IPS-18a (cell line): ENCODE results near the gene SLC27A1.
"Not testable (repeated sequence)": the region's sequence is repeated elsewhere in the genome, so short reads cannot be mapped to it uniquely, and the experiment has no call there.

Experiments
- H3K27ac ChIP-seq: one replicate; pipeline ENCODE4 v1.5.1; 2013; ENCODE audit warnings: low read length
- H3K27me3 ChIP-seq: one replicate; pipeline ENCODE4 v1.6.1; 2013; ENCODE audit warnings: mild to moderate bottlenecking, low read length; ENCODE audit not compliant: control insufficient read depth, insufficient read depth
- H3K36me3 ChIP-seq: one replicate; pipeline ENCODE4 v1.6.1; 2013; ENCODE audit warnings: low read depth, low read length; ENCODE audit not compliant: control insufficient read depth
- H3K4me1 ChIP-seq: one replicate; pipeline ENCODE4 v1.6.1; 2013; ENCODE audit warnings: low read depth, low read length; ENCODE audit not compliant: control insufficient read depth
- H3K4me3 ChIP-seq: one replicate; pipeline ENCODE4 v1.5.1; 2013; ENCODE audit warnings: low read length
- H3K9ac ChIP-seq: one replicate; pipeline ENCODE4 v1.6.1; 2013; ENCODE audit warnings: mild to moderate bottlenecking, low read length, moderate library complexity
- H3K9me3 ChIP-seq: one replicate; pipeline ENCODE4 v1.6.1; 2013; ENCODE audit warnings: low read depth, low read length; ENCODE audit not compliant: control insufficient read depth

The SLC27A1 gene

DNA sequence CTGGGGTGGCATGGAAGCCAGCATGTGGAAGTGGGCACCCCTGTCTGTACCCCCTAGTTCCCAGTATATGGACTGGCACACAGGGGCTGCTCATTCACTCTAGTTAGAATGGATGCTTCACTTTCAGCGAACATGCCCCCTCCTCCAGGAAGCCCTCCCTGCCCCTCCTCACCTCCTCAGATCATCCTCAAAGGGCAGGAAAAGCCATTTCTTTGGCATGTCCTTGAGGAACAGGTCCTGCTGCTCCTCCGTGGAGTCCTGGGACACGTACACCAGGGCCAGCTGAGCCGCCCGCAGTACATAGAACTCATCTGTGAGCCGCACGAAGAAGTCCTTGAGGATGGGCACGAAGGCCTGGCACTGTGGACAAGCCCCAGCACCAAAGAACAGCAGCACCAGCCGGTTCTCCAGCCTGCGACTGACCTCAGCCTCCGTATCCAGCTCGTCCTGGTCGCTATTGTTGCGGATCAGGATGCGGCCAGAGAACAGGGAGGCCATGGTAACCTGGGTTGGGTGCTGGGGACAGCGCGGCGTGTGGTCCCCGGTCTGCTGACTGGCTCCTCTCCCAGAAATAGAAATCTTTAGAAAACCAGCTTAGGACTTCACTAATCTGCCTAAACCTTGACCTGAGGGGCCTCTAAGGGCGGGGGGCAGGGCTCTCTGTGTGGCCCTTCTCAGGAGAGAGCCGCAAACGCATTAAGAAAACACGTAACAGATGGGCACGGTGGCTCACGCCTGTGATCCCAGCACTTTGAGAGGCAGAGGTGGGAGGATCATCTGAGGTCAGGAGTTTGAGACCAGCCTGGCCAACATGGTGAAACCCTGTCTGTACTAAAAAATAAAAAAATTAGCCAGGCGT lies 9.7 kb upstream of the SLC27A1 start, which contains the start of gene NXNL1:
TSS of gene NXNL1 (minus strand) at position 555 of the 859 bp plus-strand sequence. CDS start at position 498, 57 bp downstream.
- no peak within 1 kb of the TSS for H3K27ac ChIP-seq
- no peaks in the 10 kb centered on the region for H3K9me3 ChIP-seq
- no peak within 1 kb of the TSS for H3K9ac ChIP-seq
- H3K27me3 ChIP-seq, result peaks cover 18% of the 10 kb centered on the region
- no peaks in the 10 kb centered on the region for H3K4me1 ChIP-seq
- H3K4me3 ChIP-seq, result no peak within 1 kb of the TSS
- H3K36me3 ChIP-seq, result no peaks in the 10 kb centered on the region

DNA sequence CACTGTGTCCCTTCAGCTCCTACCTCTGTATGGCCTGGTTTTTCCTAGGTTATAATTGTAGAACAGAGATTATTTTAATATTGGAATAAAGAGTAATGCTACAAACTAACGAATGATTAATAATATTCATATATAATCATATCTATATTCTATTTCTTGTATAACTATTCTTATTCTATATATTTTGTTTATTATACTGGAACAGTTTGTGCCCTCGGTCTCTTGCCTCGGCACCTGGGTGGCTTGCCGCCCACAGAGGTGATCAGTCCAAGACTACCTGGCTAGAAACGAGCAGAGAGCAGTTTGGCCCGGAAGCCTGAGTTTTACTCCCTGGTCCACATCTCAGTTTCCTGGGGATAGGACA lies 3.9 kb upstream of the SLC27A1 start:
- no peak overlapping the region for H3K27ac ChIP-seq
- no peak overlapping the region for H3K4me3 ChIP-seq
- H3K27me3 ChIP-seq, result peaks cover 12% of the 10 kb centered on the region
- no peaks in the 10 kb centered on the region for H3K36me3 ChIP-seq
- no peak overlapping the region for H3K9ac ChIP-seq
- peaks cover 9% of the 10 kb centered on the region for H3K4me1 ChIP-seq
- no peaks in the 10 kb centered on the region for H3K9me3 ChIP-seq

DNA sequence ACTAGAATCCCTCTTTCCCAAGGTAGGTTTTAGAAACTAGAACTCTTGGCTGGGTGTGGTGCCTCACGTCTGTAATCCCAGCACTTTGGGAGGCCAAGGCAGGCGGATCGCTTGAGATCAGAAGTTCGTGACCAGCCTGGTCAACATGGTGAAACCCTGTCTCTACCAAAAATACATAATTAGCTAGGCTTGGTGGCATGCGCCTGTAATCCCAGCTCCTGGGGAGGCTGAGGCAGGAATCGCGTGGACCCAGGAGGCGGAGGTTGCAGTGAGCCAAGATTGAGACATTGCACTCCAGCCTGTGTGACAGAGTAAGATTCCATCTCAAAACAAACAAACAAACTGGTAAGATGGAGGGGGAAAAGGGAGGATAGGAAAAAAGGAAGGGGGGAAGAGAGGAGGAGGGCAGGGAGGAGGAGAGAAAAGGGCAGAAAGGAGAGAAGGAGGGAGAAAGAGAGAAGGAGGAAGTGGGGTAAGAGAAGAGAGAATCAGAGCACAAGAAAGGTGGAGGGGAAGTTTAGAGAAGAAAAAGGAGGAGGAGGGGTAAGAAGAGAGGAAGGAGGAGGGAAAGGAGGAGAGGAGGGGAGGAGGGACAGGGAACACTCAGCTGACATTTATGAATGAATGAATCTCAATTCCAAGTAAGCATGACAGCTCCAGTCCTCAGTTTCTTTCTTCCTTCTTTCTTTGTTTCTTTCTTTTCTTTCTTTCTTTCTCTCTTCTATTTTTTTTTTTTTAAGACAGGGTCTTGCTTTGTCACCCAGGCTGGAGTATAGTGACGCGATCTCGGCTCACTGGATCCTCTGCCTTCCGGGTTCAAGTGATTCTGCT lies 2.6 kb upstream of the SLC27A1 start:
- peaks cover 17% of the 10 kb centered on the region for H3K27me3 ChIP-seq
- H3K27ac ChIP-seq, result no peak overlapping the region
- peaks cover 12% of the 10 kb centered on the region for H3K4me1 ChIP-seq
- no peak overlapping the region for H3K4me3 ChIP-seq
- H3K9ac ChIP-seq, result no peak overlapping the region
- no peaks in the 10 kb centered on the region for H3K9me3 ChIP-seq
- H3K36me3 ChIP-seq, result no peaks in the 10 kb centered on the region

DNA sequence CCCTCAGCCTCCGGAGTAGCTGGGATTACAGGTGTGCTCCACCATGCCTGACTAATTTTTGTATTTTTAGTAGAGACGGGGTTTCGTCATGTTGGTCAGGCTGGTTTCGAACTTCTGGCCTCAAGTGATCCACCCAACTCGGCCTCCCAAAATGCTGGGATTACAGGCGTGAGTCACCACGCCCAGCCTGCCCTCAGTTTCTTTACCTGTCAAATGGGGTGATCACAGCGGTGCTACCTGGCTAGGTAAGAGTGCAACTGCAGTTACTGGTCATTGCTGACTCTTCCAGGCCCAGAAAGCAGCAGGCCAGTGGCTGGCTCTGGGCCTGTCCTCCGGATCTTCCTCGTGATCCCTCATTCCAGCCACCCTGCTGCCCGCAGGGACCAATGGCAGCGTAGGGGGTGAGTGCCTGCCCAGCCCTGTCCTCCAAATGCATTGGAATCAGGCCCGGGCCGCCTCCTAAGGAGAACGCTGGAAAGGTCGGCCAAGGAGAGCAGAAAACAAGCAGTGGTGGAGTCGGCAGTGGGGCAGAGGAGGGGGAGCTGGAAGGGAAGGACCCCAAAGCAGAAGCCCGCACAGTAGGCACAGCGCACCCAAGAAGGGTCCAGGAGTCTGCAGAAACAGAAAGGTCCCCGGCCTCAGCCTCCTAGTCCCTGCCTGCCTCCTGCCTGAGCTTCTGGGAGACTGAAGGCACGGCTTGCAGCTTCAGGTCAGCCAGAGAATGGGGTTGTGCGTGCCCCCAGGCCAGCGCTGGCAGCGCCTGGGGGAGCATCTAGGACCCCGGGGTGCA lies 1.8 kb upstream of the SLC27A1 start:
- H3K9me3 ChIP-seq, result no peaks in the 10 kb centered on the region
- H3K27ac ChIP-seq, result no peak overlapping the region
- no peaks in the 10 kb centered on the region for H3K36me3 ChIP-seq
- H3K4me1 ChIP-seq, result peaks cover 12% of the 10 kb centered on the region
- H3K27me3 ChIP-seq, result peaks cover 17% of the 10 kb centered on the region
- peak overlapping the region; percentile 85 for H3K4me3 ChIP-seq
- peak overlapping the region; percentile 38 for H3K9ac ChIP-seq

DNA sequence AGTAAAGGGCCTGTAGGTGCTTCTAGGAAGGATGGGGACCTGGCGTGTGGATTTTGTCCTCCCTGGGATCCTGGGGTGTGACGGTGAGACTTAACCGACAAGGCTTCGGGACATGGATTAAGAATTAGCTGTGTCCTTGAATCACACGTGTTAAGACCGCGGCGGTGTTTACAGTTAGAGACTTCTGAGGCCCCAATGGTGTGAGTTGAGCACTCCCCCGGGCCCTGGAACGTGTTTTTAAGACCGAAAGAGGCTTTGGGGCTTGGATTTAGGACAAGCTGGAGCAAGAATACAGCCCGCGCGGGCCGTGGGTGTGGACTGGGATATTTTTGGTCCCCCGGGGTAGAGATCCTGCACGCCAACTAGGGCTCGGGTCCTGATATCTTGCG lies 1.2 kb upstream of the SLC27A1 start:
- H3K9ac ChIP-seq, result peak overlapping the region; percentile 38
- peaks cover 17% of the 10 kb centered on the region for H3K27me3 ChIP-seq
- H3K4me1 ChIP-seq, result peaks cover 12% of the 10 kb centered on the region
- H3K27ac ChIP-seq, result no peak overlapping the region
- no peaks in the 10 kb centered on the region for H3K36me3 ChIP-seq
- peak overlapping the region; percentile 85 for H3K4me3 ChIP-seq
- no peaks in the 10 kb centered on the region for H3K9me3 ChIP-seq

DNA sequence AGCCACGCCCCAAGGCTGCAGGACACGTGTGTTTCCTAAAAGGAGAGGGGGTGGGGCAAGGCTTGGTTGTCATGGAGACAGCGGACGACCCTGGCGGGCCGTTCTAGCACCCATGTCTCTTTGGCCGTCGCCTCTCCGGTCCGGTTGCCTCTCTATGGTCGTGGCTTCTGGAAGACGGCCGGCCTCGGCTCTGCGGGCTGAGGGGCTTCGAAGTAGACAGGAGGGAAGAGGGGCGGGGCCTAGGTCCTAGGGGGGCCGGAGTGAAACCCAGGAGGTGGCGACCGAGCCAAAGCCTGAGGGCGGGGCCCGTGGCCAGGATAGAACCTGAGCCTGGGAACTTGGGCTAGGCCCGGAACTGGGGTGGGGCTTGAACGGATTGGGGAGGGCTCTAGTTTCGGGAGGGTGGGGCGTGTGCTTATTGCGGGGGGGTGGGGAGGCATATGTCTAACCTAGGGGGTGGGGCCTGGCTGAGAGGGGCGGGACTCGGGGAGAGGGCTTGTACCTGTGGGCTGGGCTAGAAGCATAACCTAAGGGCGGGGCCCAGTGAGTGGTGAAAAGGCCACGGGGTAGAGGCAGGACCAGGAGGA lies 750 bp upstream of the SLC27A1 start:
- Histone ChIP-seq H3K9ac (peak overlapping the region; percentile 38), H3K9me3 (no peaks in the 10 kb centered on the region), H3K27ac (no peak overlapping the region), H3K4me3 (peak overlapping the region; percentile 85), H3K36me3 (no peaks in the 10 kb centered on the region), H3K4me1 (peaks cover 12% of the 10 kb centered on the region), H3K27me3 (peaks cover 17% of the 10 kb centered on the region)

DNA sequence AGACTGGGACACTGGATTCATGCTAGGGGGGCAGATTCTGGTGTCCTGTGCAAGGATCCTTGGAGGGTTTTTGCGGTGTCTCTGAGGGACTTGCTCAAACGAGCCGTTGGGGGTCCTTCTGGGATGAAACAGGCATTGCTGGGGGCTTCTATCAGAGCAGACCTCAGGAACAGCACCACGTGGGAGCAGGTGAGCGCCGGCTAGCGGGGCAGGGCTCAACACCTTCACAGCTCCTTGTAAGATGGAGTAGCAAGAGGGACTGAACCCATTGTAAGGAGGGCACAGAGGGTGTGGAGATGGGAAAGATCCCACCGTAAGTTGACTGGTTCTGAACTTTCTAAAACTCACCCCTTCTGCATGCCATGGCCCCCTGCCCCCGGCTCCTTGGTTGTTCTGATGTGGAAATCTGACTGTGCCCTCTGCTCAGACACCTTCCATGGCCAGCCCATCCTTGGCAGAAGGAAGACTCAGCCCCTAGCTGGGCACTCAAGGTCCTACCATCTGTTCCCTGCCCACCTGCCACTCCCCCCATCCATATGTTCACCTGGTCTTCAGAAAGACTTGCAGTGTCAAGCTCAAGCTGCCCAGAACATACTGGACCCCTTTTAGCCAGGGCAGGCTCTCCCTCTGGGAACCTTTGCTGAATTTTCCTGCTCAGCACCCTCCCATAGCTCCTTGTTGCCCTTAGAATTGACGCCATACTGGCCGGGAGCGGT lies 1.2 kb downstream of the SLC27A1 start:
- H3K9me3 ChIP-seq, result no peaks in the 10 kb centered on the region
- H3K4me3 ChIP-seq, result peak overlapping the region; percentile 85
- H3K27me3 ChIP-seq, result peaks cover 17% of the 10 kb centered on the region
- peak overlapping the region; percentile 42 for H3K9ac ChIP-seq
- no peak overlapping the region for H3K27ac ChIP-seq
- no peaks in the 10 kb centered on the region for H3K36me3 ChIP-seq
- peaks cover 12% of the 10 kb centered on the region for H3K4me1 ChIP-seq

DNA sequence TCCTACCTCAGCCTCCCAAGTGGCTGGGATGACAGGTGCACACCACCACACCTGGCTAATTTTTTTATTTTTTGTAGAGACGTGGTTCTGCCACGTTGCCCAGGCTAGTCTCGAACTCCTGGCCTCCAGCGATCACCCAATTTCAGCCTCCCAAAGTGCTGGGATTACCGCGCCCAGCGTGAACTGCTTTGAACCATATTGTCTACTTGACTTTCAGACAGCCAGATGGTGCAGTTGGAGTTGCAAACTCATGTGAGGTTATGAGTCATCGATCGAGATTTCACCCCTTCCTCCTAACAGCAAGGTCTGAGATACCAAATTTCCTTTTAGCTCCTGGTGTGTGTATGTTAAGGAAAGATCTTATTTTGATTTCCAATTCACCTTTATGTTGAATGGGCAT lies 2.7 kb downstream of the SLC27A1 start:
- no peak overlapping the region for H3K9ac ChIP-seq
- no peaks in the 10 kb centered on the region for H3K9me3 ChIP-seq
- peaks cover 15% of the 10 kb centered on the region for H3K27me3 ChIP-seq
- H3K4me1 ChIP-seq, result peaks cover 12% of the 10 kb centered on the region
- no peak overlapping the region for H3K27ac ChIP-seq
- no peaks in the 10 kb centered on the region for H3K36me3 ChIP-seq
- no peak overlapping the region for H3K4me3 ChIP-seq

DNA sequence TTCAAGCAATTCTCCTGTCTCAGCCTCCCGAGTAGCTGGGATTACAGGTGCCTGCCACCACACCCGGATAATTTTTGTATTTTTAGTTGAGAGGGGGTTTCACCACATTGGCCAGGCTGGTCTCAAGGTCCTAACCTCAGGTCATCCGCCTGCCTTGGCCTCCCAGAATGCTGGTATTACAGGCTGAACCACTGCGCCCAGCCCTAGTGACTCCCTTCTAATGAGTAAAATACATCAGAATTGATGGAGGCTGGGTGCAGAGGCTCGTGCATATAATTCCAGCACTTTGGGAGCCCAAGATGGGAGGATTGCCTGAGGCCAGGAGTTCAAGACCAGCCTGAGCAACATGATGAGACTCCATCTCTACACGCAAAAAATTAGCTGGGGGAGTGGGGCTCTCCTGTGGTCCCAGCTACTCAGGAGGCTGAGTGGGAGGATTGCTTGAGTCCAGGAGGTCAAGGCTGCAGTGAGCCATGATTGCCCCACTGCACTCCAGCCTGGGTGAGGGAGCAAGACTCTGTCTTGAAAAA lies 4.8 kb downstream of the SLC27A1 start:
- not testable (repeated sequence) for H3K4me3 ChIP-seq, H3K9me3 ChIP-seq, H3K27ac ChIP-seq, H3K36me3 ChIP-seq, H3K9ac ChIP-seq
- Histone ChIP-seq H3K27me3 (peaks cover 11% of the 10 kb centered on the region), H3K4me1 (peaks cover 14% of the 10 kb centered on the region)

DNA sequence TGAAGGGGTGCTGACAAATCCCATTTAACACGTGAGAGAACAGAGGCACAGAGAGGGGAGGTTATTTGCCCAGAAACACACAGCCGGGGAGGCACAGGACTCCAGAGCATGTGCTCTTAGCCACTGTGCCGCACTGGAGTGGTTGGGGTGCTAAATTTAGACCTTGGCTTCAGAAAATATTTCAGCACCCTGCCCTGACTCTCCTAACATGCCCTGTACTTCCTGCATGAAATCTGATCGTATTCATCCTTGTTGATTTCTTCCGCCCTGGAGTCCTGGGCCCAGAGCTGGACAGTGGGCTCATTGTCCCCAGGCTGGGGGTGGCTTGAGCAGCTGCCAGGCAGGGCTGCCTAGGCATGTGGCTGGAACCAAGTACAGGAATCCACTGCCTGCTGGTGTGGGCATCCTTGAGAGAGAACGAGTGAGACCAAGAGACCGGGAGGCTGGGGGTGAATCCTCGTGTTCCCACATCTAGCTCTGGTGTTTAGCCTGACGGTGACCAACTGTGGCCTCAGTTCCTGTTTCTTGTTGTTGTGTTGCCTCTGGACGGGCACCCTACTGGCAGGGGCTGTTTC lies 5.3 kb downstream of the SLC27A1 start:
- Histone ChIP-seq H3K27me3 (peaks cover 11% of the 10 kb centered on the region), H3K9me3 (no peaks in the 10 kb centered on the region), H3K27ac (no peak overlapping the region), H3K4me1 (peaks cover 14% of the 10 kb centered on the region), H3K36me3 (no peaks in the 10 kb centered on the region), H3K4me3 (no peak overlapping the region), H3K9ac (no peak overlapping the region)
